RPMI8226 (cell line): ENCODE data around the gene CREB5.
"Not testable (repeated sequence)": the region's sequence is repeated elsewhere in the genome, so short reads cannot be mapped to it uniquely, and the experiment has no call there.

ENCODE experiments used
- DNase-seq: peaks from one replicate; pipeline ENCODE4 v3.0.0-alpha.2; 2015

CREB5 gene

GRCh38 chr7:28517606-28518005 lies 105.3 kb downstream of the CREB5 start:
- DNase-seq, result no peak

- DNase-seq, result no peak
Measured at GRCh38 chr7:28520074-28521015, 108.0 kb downstream of the CREB5 start.

- no peak for DNase-seq
Measured at GRCh38 chr7:28524978-28525377, 112.7 kb downstream of the CREB5 start.

- no peak for DNase-seq
Measured at GRCh38 chr7:28528899-28529298, 116.6 kb downstream of the CREB5 start.

- DNase-seq, result no peak
Measured at GRCh38 chr7:28529755-28530154, 117.4 kb downstream of the CREB5 start.

- DNase-seq, result no peak
Measured at GRCh38 chr7:28530175-28530802, 118.0 kb downstream of the CREB5 start.

GRCh38 chr7:28530803-28531175 lies 118.5 kb downstream of the CREB5 start:
- no peak for DNase-seq

GRCh38 chr7:28531291-28531690 lies 119.0 kb downstream of the CREB5 start:
- no peak for DNase-seq

GRCh38 chr7:28532181-28532580 lies 119.9 kb downstream of the CREB5 start:
- no peak for DNase-seq

GRCh38 chr7:28533267-28533666 lies 120.9 kb downstream of the CREB5 start:
- DNase-seq, result no peak

GRCh38 chr7:28533731-28534531 lies 121.6 kb downstream of the CREB5 start:
- DNase-seq, result no peak

GRCh38 chr7:28536259-28536658 lies 123.9 kb downstream of the CREB5 start:
- no peak for DNase-seq

- no peak for DNase-seq
Measured at GRCh38 chr7:28539289-28539981, 127.1 kb downstream of the CREB5 start.

- DNase-seq, result no peak
Measured at GRCh38 chr7:28542410-28542809, 130.1 kb downstream of the CREB5 start.

GRCh38 chr7:28544453-28545117 lies 132.3 kb downstream of the CREB5 start:
- no peak for DNase-seq

GRCh38 chr7:28546067-28546466 lies 133.7 kb downstream of the CREB5 start:
- no peak for DNase-seq

- no peak for DNase-seq
Measured at GRCh38 chr7:28547115-28547514, 134.8 kb downstream of the CREB5 start.

- DNase-seq, result no peak
Measured at GRCh38 chr7:28548416-28548815, 136.1 kb downstream of the CREB5 start.

- no peak for DNase-seq
Measured at GRCh38 chr7:28549998-28550397, 137.7 kb downstream of the CREB5 start.

GRCh38 chr7:28550580-28551186 lies 138.4 kb downstream of the CREB5 start:
- DNase-seq, result no peak

- DNase-seq, result no peak
Measured at GRCh38 chr7:28551331-28551730, 139.0 kb downstream of the CREB5 start.

- not testable (repeated sequence) for DNase-seq
Measured at GRCh38 chr7:28551766-28552165, 139.4 kb downstream of the CREB5 start.
